ENCODE results near the gene SIRT7. TPM values are rescaled to one million over a fixed set of nuclear protein-coding genes. Genes with fewer than 3 reads are reported as not detected.

Gene SIRT7
- total RNA-seq, 1 donor from 2014 or later: 57.2 TPM

GRCh38 chr17:81890447-81891302 is 27.3 kb downstream of the SIRT7 start:
- intact Hi-C loops (cut with micrococcal nuclease): loop anchor here (1.0 to 2.0 kb wide), 4 partner anchors 19 to 133 kb away; partner anchors contain the start of genes ARHGDIA, LRRC45, MAFG and P4HB

- intact Hi-C loops (cut with micrococcal nuclease): loop anchor here (2.0 kb wide), 1 partner anchor 37 kb away; the partner anchor contains the start of gene MAFG
These were observed 28.4 kb downstream of the SIRT7 start for GRCh38 chr17:81889602-81890001.

DNA sequence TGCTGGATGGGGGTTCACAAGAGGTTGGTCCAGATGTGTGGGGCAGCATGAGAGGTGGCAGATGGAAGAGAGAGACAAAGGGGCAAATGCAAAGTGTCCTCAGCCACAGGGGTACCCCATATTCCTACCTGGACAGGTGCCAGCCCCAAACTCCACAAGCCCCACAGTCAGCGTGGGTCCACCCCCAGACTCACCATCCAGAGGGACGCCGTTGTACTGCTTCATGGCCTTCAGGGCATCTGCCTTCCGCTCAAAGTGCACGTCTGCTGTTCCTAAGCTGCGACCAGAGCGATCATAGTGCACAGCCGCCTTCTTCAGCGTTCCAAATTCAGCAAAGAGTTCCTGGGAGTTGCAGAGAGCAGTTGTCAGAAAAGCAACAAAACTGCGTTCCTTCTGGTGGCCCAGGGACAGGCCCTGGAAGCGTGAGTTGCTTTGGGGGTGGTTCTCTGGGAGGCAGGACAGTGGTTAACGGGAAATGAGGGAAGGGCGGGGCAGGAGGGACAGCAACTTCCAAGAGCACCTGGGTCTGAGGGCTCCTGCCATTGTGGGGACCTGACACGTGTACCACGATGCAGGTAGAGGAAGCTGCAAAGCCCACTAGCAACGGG is 28.9 kb downstream of the SIRT7 start:
- intact Hi-C loops (cut with micrococcal nuclease): no loop called here

- intact Hi-C loops (cut with micrococcal nuclease): no loop called here
These were observed 29.6 kb downstream of the SIRT7 start for GRCh38 chr17:81888105-81888987.

DNA sequence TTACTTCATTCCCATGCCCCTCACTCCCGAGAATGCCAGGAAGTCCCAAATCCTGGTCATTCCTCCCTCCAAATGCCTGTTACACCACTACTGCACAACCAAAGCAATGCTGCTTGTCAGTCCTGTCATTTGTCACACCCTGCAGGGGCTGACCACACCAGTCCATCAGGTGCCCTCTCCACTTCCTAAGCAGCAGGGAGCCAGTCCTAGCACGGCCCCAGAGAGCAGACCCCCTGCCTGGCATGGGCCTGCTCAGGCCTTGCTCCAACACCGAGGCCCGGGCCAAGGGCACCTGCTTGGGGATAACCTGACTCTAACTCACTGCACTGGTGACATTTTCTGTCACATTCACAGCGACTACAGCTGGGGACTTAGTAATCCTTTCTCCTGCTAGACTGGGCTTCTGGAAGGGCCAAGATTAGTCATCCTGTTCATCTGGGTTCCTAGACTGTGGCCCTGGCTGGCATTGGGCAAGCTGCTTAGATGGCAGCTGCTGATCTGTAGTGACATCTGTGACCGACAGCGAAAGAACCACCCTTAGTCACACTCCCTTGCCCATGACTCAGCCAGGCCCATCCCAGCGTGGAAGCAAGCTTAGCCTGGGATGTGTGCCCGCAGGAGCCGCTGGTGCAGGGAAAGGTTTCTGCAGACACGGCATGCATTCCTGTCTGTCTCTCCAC is 32.0 kb downstream of the SIRT7 start:
- intact Hi-C loops (cut with micrococcal nuclease): no loop called here

DNA sequence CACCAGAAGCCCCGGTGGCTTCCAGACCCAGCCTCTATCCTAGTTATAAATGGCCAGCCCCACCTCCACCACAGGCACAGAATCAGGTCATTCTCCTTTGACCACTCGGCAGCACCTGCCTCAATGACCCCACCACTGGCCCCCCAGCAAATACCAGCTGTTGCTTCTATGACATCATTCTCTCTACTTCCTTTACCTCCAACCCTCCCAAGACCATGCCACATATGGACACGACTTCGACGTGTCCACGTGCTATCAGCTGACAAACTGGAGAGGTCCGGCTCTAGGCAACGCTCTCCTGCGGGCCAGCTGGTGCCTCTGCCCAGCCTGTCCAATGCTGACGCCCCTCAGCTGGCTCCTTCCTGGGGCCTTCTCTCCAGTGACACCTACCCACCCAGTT is 32.5 kb downstream of the SIRT7 start:
- intact Hi-C loops (cut with micrococcal nuclease): no loop called here

DNA sequence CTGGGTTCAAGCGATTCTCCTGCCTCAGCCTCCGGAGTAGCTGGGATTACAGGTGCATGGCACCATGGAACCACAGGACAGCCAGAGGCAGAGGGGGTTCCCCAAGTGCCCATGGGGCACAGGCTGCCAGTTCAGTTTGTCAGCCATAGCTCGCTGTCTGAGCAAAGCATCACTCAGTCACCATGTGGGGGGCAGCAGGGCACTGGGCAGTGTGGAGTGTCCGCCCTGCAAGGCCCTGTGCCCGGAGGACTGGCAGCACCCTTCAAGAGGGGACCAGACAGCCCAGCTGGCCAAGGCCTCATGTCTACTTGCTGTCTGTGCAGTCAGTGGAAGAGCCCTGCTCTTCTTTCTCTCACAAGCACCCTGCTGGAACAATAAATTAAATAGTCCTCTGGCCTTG is 33.0 kb downstream of the SIRT7 start:
- intact Hi-C loops (cut with micrococcal nuclease): no loop called here

- intact Hi-C loops (cut with micrococcal nuclease): no loop called here
These were observed 33.5 kb downstream of the SIRT7 start for GRCh38 chr17:81884520-81884919.

- intact Hi-C loops (cut with micrococcal nuclease): no loop called here
These were observed 38.9 kb downstream of the SIRT7 start for GRCh38 chr17:81879121-81879520.

DNA sequence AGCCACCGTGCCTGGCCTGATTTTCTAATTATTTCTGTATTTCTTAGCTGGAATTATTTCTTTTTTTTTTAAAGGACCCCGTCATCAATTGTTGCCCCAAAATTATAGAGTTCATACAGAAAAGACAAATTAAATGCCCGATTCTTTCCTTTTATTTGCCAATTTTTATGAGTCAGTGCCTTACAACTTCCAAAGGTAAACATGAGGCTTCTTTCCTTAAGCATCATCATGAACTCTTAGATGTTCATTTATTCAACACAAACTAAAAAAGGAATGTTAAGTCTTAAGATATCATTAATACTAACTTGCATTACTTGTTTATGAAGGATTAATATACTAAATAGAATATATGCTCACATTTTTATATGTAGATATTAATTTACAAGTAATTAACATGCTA is 39.7 kb downstream of the SIRT7 start:
- intact Hi-C loops (cut with micrococcal nuclease): no loop called here

GRCh38 chr17:81877569-81877968 is 40.4 kb downstream of the SIRT7 start:
- intact Hi-C loops (cut with micrococcal nuclease): no loop called here

DNA sequence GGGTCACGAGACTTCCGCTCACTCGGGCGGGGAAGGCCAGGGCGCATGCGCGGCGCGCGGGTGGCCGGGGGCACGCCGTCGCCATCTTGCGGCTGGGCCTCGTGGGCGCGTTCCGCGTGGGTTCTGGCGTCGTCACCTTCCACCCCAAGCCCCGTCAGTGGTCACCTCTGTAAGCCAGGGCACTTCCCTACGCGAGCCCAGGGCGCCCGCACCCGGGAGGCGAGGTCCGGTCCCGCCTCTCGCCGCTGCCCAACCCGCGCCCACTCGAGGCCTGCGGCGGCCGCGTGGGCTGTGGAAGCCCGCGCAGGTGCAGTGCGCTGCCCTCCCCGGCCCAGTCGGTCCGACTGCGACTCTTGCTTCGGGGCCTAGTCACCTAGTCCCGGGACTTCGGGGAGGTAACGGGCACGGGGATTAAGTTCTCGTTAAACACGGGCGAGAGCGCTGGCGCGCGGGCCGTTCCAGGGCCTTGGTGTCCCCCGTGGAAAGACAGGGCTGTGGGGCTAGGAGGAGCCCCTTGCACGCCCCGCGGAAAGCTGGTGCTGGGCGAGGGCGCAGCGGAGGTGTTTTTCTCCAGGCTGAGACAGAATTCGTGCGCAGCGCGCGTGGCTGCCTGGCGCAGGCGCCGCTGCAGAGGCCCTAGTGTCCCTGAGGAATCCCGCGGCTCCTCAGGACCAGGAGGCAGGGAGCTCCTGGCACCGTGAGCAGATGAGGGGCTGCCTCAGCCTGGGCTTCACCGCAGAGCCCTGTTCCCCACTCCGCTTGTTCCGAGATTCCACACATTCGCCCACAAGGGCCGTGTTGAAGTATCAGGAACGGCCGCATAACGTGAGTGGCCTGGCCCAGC is 46.4 kb downstream of the SIRT7 start:
- intact Hi-C loops (cut with micrococcal nuclease): loop anchor here (1.0 to 5.0 kb wide), 3 partner anchors 10 to 151 kb away; partner anchors contain the start of genes ALYREF, ANAPC11, CENPX and LRRC45

DNA sequence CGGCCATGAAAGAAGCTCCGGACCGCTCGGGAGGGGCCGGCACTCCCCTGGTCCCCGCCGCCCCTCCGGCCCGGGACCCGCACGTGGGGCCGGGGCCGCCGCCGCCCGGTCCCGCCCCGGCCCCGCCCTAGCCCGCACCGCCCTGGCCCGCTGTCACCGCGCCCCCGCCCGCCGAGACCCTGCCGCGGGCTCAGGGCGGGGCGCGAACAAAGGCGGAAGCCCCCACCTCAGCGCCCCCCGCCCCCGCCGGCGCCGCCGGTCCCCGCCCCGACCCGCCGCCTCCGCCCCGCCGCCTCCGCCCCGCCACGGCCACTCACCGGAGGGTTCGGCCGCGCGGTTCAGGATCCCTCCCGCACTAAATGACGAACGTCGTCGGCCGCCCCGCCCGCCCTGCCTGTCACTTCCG is 47.0 kb downstream of the SIRT7 start, which contains the start of gene ARHGDIA:
ARHGDIA (minus strand) TSS at position 357 of the 406 bp plus-strand sequence. CDS start 1,407 bp downstream, outside the sequence.
- intact Hi-C loops (cut with micrococcal nuclease): loop anchor here (1.0 to 5.0 kb wide), 4 partner anchors 10 to 151 kb away; partner anchors contain the start of genes ALYREF, ANAPC11, CENPX and LRRC45

GRCh38 chr17:81870131-81870980 is 47.6 kb downstream of the SIRT7 start:
- intact Hi-C loops (cut with micrococcal nuclease): loop anchor here (1.0 to 5.0 kb wide), 2 partner anchors 41 to 152 kb away; partner anchors contain the start of genes CENPX, LRRC45 and PCYT2

DNA sequence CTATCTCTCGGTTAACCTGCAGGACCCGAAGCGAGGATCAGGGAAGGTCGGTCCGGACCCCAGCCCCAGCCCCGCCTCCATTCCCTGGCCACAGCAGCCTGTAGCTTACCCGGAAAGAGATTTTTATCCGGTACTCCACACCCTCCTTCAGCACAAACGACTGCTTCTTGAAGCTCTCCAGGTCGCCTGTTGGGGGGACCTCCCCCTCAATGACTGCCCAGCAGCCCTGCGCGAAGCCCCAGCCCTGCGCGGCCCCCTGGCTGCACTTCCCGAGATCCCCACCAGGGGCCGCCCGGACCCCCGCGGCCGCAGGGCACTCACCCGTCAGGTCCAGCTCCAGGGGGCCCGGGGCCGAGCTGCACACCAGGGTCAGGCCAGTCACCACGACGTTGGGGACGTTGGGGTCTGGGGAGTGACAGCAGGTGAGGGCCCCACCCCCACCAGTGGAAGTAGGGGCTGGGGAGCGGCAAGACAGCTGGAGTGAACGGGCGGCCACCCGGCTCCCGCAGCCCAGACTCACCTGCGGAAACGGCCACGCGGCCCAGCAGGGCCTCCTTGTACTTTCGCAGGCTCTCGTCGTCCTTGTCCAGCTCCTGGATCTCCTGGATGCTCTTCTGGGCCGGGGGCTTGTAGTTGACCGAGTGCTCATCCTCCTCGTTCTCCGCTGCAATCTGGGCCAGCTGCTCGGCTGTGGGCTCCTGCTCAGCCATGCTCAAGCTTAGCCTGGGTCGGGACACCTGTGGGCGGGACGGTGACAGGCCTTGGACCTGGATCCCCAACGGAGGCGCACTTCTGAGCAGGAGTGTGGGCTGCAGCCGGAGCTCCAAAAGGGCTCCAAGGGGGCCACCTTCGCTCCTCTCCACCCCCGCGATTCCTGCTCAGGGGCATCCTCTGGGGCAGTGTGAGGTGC is 48.5 kb downstream of the SIRT7 start:
- intact Hi-C loops (cut with micrococcal nuclease): loop anchor here (1.0 to 5.0 kb wide), 2 partner anchors 42 to 153 kb away; partner anchors contain the start of genes CENPX, LRRC45 and PCYT2

- intact Hi-C loops (cut with micrococcal nuclease): no loop called here
These were observed 49.2 kb downstream of the SIRT7 start for GRCh38 chr17:81868674-81869220.

DNA sequence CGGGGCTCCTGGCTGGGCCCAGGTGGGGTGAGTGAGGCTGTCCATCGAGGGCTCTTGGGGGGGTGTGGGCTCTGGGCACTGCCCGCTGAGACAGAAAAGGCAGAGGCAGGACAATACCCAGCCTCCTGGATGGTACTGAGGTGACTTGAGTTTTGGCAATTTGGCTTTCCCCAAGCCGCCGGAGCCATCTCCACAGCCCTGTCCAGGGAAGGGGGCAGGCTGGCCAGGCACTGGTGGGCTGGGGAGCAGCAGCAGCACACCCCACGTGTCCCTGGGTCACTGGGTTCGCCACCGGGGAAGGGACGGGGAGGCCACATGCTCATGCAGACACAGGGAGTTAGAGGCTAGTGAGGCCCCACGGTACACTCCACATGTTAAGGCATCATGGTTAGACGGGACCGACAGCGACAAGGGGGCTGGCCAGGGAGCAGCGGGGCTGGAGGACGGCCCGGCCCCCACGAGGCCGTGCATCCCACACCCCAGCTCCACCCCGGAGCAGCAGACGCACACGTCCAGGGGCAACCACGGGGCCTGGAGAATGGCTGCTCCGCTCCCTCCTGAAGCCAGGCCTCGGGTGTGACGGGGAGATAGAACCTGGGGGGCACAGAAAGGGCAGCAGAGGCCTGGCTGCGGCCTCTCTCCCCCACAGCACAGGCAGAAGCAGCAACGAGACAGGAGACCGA is 49.8 kb downstream of the SIRT7 start:
- intact Hi-C loops (cut with micrococcal nuclease): no loop called here
